Stomach (tissue), 9 donors: Measurements from ENCODE around the gene DOCK3. TPM values are rescaled to one million over a fixed set of nuclear protein-coding genes. Genes with fewer than 3 reads are reported as not detected.

Source experiments
- DNase-seq, 2 donors: peaks; one replicate each; pipeline versions ENCODE4 v3.0.0 to v3.0.0-alpha.2; 2013 to 2019
- H3K27ac ChIP-seq, 5 donors: fragments of 200-600 bp in 4 of 5; sonication (generic) in 4 of 5; one replicate each; pipeline ENCODE4 v1.5.1; 2013 to 2019; ENCODE audit warnings: mild to moderate bottlenecking in 1 of 5, moderate library complexity in 1 of 5
- H3K27me3 ChIP-seq, 3 donors: fragments of 200-600 bp; sonication (generic); one replicate each; pipeline ENCODE4 v1.5.1; 2017 to 2019; ENCODE audit warnings: mixed run types in 1 of 3
- H3K36me3 ChIP-seq, 4 donors: fragments of 200-600 bp; sonication (generic); 1 replicate in 3 of 4; 2 replicates in 1 of 4; pipeline ENCODE4 v1.5.1; 2016 to 2019
- H3K4me1 ChIP-seq, 4 donors: fragments of 200-600 bp; sonication (generic); one replicate each; pipeline ENCODE4 v1.5.1; 2016 to 2019
- H3K4me3 ChIP-seq, 4 donors: fragments of 200-600 bp; sonication (generic) in 3 of 4; one replicate each; pipeline ENCODE4 v1.5.1; 2016 to 2019; ENCODE audit warnings: mild to moderate bottlenecking in 1 of 4
- H3K9me3 ChIP-seq, 4 donors: fragments of 200-600 bp; sonication (generic); one replicate each; pipeline ENCODE4 v1.5.1; 2016 to 2019
- EP300 ChIP-seq: sonication (generic); formaldehyde crosslinking; IDR thresholded peaks from one replicate; pipeline ENCODE4 v1.6.1; 2017; ENCODE audit warnings: antibody characterized with exemption
- POLR2A ChIP-seq, 4 donors: fragments of 450-650 bp; IDR thresholded peaks; one replicate each; pipeline ENCODE4 v1.6.1; 2016; ENCODE audit warnings: antibody characterized with exemption in 4 of 4, control low read depth in 2 of 4, mild to moderate bottlenecking in 1 of 4, moderate library complexity in 1 of 4
- POLR2AphosphoS5 ChIP-seq, 3 donors: sonication (generic); formaldehyde crosslinking; IDR thresholded peaks; one replicate each; pipeline ENCODE4 v1.6.1; 2016; ENCODE audit warnings: antibody characterized with exemption in 3 of 3
- WGBS, 5 donors: extraction: QIAGEN DNeasy Blood & Tissue Kit in 3 of 5; methylation state at CpG; one replicate each; pipeline versions ENCODE4 v1.1.5 to v1.1.7; 2013 to 2018; 5-methylcytosine and 5-hydroxymethylcytosine counted together
- intact Hi-C: fragments of 100-400 bp; cut with DNase I; formaldehyde crosslinking; loops from one replicate; pipeline ENCODE4 v1.15.1; 2023; ENCODE audit warnings: low total_unique reads
- polyA plus RNA-seq, 3 donors: library from polyadenylated mRNA; stranded (reverse); fragments of 200-250 nt; gene quantifications; one replicate each; pipeline ENCODE4 v1.2.3, GENCODE V29; 2013
- small RNA-seq, 4 donors: library from RNA; depleted of rRNA; stranded (forward); fragments of <200 nt; gene quantifications; one replicate each; pipeline ENCODE3, GENCODE V24; 2016
- total RNA-seq, 5 donors: library from RNA; depleted of rRNA; stranded (reverse); fragments of >200 nt; gene quantifications; one replicate each; pipeline versions ENCODE4 v1.1.0 to v1.2.3, GENCODE V29; 2014 to 2016
- TF ChIP-seq, protein P1 (sequence below), 7 experiments: fragments of 450-650 bp in 4 of 7; fragments of 200-600 bp in 3 of 7; sonication (generic) in 3 of 7; IDR thresholded peaks; one replicate each; pipeline ENCODE4 v1.5.1; 2016 to 2019; ENCODE audit warnings: antibody characterized with exemption in 7 of 7, control low read depth in 2 of 7, mild to moderate bottlenecking in 1 of 7
- donor health status: healthy with polysubstance abuse.
- donor health status: Bipolar disorder and iron deficiency.
- donor health status: healthy.

DOCK3 gene
- total and polyA plus RNA-seq, 8 donors: 0.06 to 2.3 (median 1.0) TPM; not detected in 2

DNA sequence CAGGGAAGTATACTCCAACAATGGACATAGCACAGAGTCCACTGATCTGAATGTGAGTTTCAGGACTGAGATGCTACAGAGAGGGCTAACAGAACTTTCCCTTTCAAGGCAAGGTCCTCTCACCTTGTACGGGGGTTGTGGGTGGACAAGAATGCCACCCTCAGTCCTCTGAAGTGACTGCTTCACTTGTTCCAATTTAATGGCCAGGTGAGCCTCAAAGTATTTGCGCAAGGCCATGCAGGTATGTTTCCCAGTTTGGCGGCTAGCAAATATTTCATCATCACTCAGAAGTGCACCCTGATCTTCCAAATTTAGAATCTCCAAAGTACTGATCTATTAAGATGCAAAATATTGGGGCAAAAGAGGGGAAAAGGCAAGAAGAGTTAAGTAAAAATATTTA, 754.4 kb downstream of the DOCK3 start:
- H3K27me3 ChIP-seq: no peaks in the 10 kb centered on the region
- no peak overlapping the region for H3K27ac ChIP-seq
- H3K36me3 ChIP-seq: peaks cover 36 to 98% (median 96%) of the 10 kb centered on the region in 4 donors
- TF ChIP-seq EP300 (no peak), POLR2AphosphoS5 (IDR thresholded peaks at IDR 0.05) (no peak), POLR2A (IDR thresholded peaks at IDR 0.05) (no peak)
- TF ChIP-seq, protein P1, sequence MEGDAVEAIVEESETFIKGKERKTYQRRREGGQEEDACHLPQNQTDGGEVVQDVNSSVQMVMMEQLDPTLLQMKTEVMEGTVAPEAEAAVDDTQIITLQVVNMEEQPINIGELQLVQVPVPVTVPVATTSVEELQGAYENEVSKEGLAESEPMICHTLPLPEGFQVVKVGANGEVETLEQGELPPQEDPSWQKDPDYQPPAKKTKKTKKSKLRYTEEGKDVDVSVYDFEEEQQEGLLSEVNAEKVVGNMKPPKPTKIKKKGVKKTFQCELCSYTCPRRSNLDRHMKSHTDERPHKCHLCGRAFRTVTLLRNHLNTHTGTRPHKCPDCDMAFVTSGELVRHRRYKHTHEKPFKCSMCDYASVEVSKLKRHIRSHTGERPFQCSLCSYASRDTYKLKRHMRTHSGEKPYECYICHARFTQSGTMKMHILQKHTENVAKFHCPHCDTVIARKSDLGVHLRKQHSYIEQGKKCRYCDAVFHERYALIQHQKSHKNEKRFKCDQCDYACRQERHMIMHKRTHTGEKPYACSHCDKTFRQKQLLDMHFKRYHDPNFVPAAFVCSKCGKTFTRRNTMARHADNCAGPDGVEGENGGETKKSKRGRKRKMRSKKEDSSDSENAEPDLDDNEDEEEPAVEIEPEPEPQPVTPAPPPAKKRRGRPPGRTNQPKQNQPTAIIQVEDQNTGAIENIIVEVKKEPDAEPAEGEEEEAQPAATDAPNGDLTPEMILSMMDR (IDR thresholded peaks at IDR 0.05): no peak
- no peak for DNase-seq
- H3K9me3 ChIP-seq: no peaks in the 10 kb centered on the region
- no peaks in the 10 kb centered on the region for H3K4me1 ChIP-seq
- intact Hi-C loops: no loop called here
- 87 to 95% (median 91%) methylated on average over 3 of the region's 3 CpGs for WGBS, 5 donors
- no peak overlapping the region for H3K4me3 ChIP-seq

Small RNA genes lying within 50 kb of the gene (small RNA-seq; reads per million reads assigned to genes)
- 0 to 0.60 (median 0.25) reads per million in 4 donors for gene MIR4787
- gene PPIAP69: 0 reads per million in 4 donors

Other genes with a start within 250 kb of the DOCK3 start
- gene CACNA2D2, start 171.3 kb upstream of the DOCK3 start, total RNA-seq: 10 to 100 TPM in 1 of 5 donors, 1 to 10 TPM in 4; 1.2 to 45.8 (median 1.8) TPM
- gene CACNA2D2, start 171.3 kb upstream of the DOCK3 start, polyA plus RNA-seq: 1 to 10 TPM in 2 of 3 donors, under 1 TPM in 1; 0.92 to 2.7 (median 1.9) TPM
- 10 to 100 TPM in 2 of 5 donors, 1 to 10 TPM in 2, not detected in 1; 4.9 to 75.0 (median 16.4) TPM for gene C3orf18, start 107.2 kb upstream of the DOCK3 start, total RNA-seq
- 1 to 10 TPM; 5.9 to 9.0 (median 8.2) TPM for gene C3orf18, start 107.2 kb upstream of the DOCK3 start, polyA plus RNA-seq
- 10 to 100 TPM in 2 of 5 donors, 1 to 10 TPM in 3; 5.8 to 14.3 (median 6.4) TPM for gene HEMK1, start 105.4 kb upstream of the DOCK3 start, total RNA-seq
- gene HEMK1, start 105.4 kb upstream of the DOCK3 start, polyA plus RNA-seq: 10 to 100 TPM; 19.8 to 24.8 (median 20.0) TPM
- 1 to 10 TPM; 1.8 to 5.7 (median 3.6) TPM for gene CISH, start 63.2 kb upstream of the DOCK3 start, total RNA-seq
- 10 to 100 TPM in 1 of 3 donors, 1 to 10 TPM in 2; 6.8 to 11.5 (median 7.7) TPM for gene CISH, start 63.2 kb upstream of the DOCK3 start, polyA plus RNA-seq
- gene MAPKAPK3, start 57.8 kb upstream of the DOCK3 start, total RNA-seq: 10 to 100 TPM; 10.3 to 50.0 (median 24.6) TPM
- 10 to 100 TPM; 21.5 to 41.3 (median 37.1) TPM for gene MAPKAPK3, start 57.8 kb upstream of the DOCK3 start, polyA plus RNA-seq